HEK293T (cell line): ENCODE measurements around the gene FBXO34.

Source experiments
- BHLHE40 ChIP-seq: fragments of 450-650 bp; IDR thresholded peaks from 2 replicates; pipeline ENCODE4 v1.6.1; 2016; ENCODE audit warnings: mild to moderate bottlenecking, moderate library complexity, borderline replicate concordance
- ELF4 ChIP-seq: fragments of 450-650 bp; IDR thresholded peaks from 2 replicates; pipeline ENCODE4 v1.6.1; 2017; ENCODE audit warnings: antibody characterized with exemption
- FOXM1 ChIP-seq: fragments of 450-650 bp; IDR thresholded peaks from 2 replicates; pipeline ENCODE4 v1.6.1; 2017; ENCODE audit warnings: mild to moderate bottlenecking, borderline replicate concordance
- TARDBP ChIP-seq: fragments of 450-650 bp; IDR thresholded peaks from 2 replicates; pipeline ENCODE4 v1.6.1; 2016

DNA sequence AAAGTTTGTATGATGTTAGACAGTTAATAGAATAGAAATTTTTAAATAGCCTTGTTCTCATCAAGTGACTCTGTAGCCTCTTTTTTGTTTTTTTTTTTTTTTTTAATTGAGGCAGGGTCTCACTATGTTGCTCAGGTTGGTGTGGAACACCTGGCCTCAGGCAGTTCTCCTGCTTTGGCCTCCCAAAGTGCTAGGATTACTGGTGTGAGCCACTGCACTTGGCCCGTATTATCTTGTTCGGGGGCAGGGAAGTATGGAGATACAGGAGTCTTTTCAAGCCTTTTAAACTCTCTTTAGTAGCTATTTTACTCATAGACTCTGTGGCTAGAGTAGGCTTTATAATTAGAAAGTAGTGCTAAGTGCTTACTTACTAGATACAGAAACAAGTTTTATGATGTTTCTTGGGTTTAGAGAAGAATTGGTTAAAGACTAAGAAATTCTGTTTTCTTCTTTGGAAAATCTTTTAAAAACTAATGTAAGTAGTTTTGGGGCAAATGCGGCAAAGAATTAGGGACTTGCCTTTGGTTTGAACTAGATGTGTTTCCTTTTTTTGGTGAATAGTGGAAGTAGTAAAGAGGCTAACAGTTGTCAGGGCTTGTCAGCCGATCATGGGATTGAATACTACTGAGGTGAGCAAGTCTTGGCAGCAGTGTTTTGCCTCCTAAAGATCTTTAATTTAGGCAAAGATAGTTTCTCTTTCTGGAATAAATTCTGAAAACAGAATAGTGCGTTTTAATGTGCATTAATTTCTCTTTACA, 31.3 kb downstream of the FBXO34 start:
- TF ChIP-seq FOXM1 (no peak), TARDBP (no peak), BHLHE40 (no peak), ELF4 (no peak)
